Left cardiac atrium (tissue), 4 donors: ENCODE measurements around the gene DNAJC30. TPM values are rescaled to one million over a fixed set of nuclear protein-coding genes. Genes with fewer than 3 reads are reported as not detected.
"Not testable (repeated sequence)": the region's sequence is repeated elsewhere in the genome, so short reads cannot be mapped to it uniquely, and the experiment has no call there.

Experiments used
- ATAC-seq, 2 donors: fragments of 200-7000 bp; cut with Tn5 transposase; one replicate each; pipeline ENCODE4 v1.9.1; 2020; ENCODE audit warnings: mild to moderate bottlenecking in 2 of 2, moderate library complexity in 2 of 2
- DNase-seq: peaks from one replicate; pipeline ENCODE4 v3.0.0-alpha.2; 2020
- intact Hi-C, 2 donors: fragments of 100-400 bp; cut with DNase I; formaldehyde crosslinking; loops; one replicate each; pipeline versions ENCODE4 v1.14.1 to v1.15.1; 2022 to 2023
- long read RNA-seq: library from polyadenylated mRNA; unstranded; transcript quantifications from one replicate; pipeline ENCODE4 v2.0.0, GENCODE V29; 2021
- total RNA-seq, 2 donors: library from RNA; stranded (reverse); fragmentation: NEBNext Ultra II Directional; extraction: Animal tissue kit (Norgen Biotek cat#: 25700); gene quantifications; one replicate each; pipeline ENCODE4 v1.2.1, GENCODE V29; 2021
- donor health status: DM: no; HTN: yes; CAD: no.
- donor health status: DM: no; HTN: yes; CAD: no; lungs with severe emphysema.
- donor health status: DM: yes; HTN: yes; CAD: no.
- donor health status: Dilated cardiomyopathy.

DNAJC30 gene
- 10 to 100 TPM; 13.6 to 14.3 TPM for total RNA-seq
- long read RNA-seq, transcript DNAJC30-201 (1 exons, 2,485 nt) = major isoform, 16 of 16 reads
- long read RNA-seq, partial matches to known transcripts = 0 of 16 reads
- long read RNA-seq, other reads (novel, unspliced or antisense) = 0 of 16 reads

- ATAC-seq (peak; percentile 98 to 99), DNase-seq (peak; percentile 98)
- intact Hi-C loops = no loop called here
These were observed at the start of gene DNAJC30, which contains the start of gene BUD23 for GRCh38 chr7:73683056-73683787. TSS of gene DNAJC30 (minus strand) at chr7:73683453. CDS start at chr7:73683423, 30 bp downstream. TSS of gene BUD23 (plus strand) at chr7:73683597. CDS start at chr7:73683626, 29 bp downstream.

- DNase-seq = no peak
- intact Hi-C loops = no loop called here
- ATAC-seq = no peak
These were observed 49.1 kb upstream of the DNAJC30 start for GRCh38 chr7:73732397-73732796.

GRCh38 chr7:73730485-73730884, 47.2 kb upstream of the DNAJC30 start:
- DNase-seq = no peak
- no peak for ATAC-seq
- intact Hi-C loops = no loop called here

- intact Hi-C loops = loop anchor here in 1 of 2 donors (5.0 kb wide), 1 partner anchor 121 kb away; no protein-coding TSS in a partner anchor
- DNase-seq (no peak), ATAC-seq (no peak)
These were observed 45.3 kb upstream of the DNAJC30 start for GRCh38 chr7:73728551-73728950.

GRCh38 chr7:73727952-73728351, 44.7 kb upstream of the DNAJC30 start:
- ATAC-seq (no peak), DNase-seq (no peak)
- intact Hi-C loops = loop anchor here (2.0 to 5.0 kb wide), 2 partner anchors 121 kb away; no protein-coding TSS in a partner anchor

GRCh38 chr7:73726083-73726466, 42.8 kb upstream of the DNAJC30 start:
- ATAC-seq (no peak), DNase-seq (no peak)
- intact Hi-C loops = loop anchor here (2.0 to 5.0 kb wide), 2 partner anchors 119 kb away; no protein-coding TSS in a partner anchor

GRCh38 chr7:73723813-73724212, 40.6 kb upstream of the DNAJC30 start:
- no peak for ATAC-seq
- intact Hi-C loops = loop anchor here in 1 of 2 donors (5.0 kb wide), 1 partner anchor 52 kb away; no protein-coding TSS in a partner anchor
- DNase-seq = no peak

GRCh38 chr7:73722785-73723184, 39.5 kb upstream of the DNAJC30 start:
- no peak for DNase-seq
- no peak for ATAC-seq
- intact Hi-C loops = loop anchor here in 1 of 2 donors (5.0 kb wide), 1 partner anchor 50 kb away; no protein-coding TSS in a partner anchor

GRCh38 chr7:73722182-73722581, 38.9 kb upstream of the DNAJC30 start:
- DNase-seq, ATAC-seq: not testable (repeated sequence)
- intact Hi-C loops = loop anchor here in 1 of 2 donors (5.0 kb wide), 1 partner anchor 50 kb away; no protein-coding TSS in a partner anchor

GRCh38 chr7:73721377-73721817, 38.1 kb upstream of the DNAJC30 start:
- DNase-seq (peak; percentile 72), ATAC-seq (peak; percentile 55 to 76)
- intact Hi-C loops = loop anchor here in 1 of 2 donors (5.0 kb wide), 1 partner anchor 49 kb away; no protein-coding TSS in a partner anchor

- not testable (repeated sequence) for ATAC-seq, DNase-seq
- intact Hi-C loops = loop anchor here in 1 of 2 donors (5.0 kb wide), 1 partner anchor 48 kb away; no protein-coding TSS in a partner anchor
These were observed 37.2 kb upstream of the DNAJC30 start for GRCh38 chr7:73720443-73720842.

- DNase-seq = no peak
- intact Hi-C loops = loop anchor here in 1 of 2 donors (5.0 kb wide), 1 partner anchor 47 kb away; no protein-coding TSS in a partner anchor
- ATAC-seq = peak in 1 of 2 donors; percentile 2
These were observed 36.5 kb upstream of the DNAJC30 start for GRCh38 chr7:73719806-73720169.

GRCh38 chr7:73718905-73719805, 35.9 kb upstream of the DNAJC30 start, which contains the start of gene STX1A:
TSS of gene STX1A (minus strand) at chr7:73719669. CDS start at chr7:73719631, 38 bp downstream.
- DNase-seq (peak; percentile 78), ATAC-seq (peak; percentile 86 to 90)
- intact Hi-C loops = no loop called here

- intact Hi-C loops = no loop called here
- DNase-seq = no peak
These were observed 35.2 kb upstream of the DNAJC30 start for GRCh38 chr7:73718438-73718881.

GRCh38 chr7:73717991-73718405, 34.7 kb upstream of the DNAJC30 start:
- ATAC-seq = no peak
- intact Hi-C loops = no loop called here
- DNase-seq = peak; percentile 51

More at GRCh38 chr7:73718438-73718881, 35.2 kb upstream of the DNAJC30 start:
- no peak for ATAC-seq

- ATAC-seq = no peak
- intact Hi-C loops = no loop called here
These were observed 34.0 kb upstream of the DNAJC30 start for GRCh38 chr7:73717025-73717807.

GRCh38 chr7:73716318-73716890, 33.2 kb upstream of the DNAJC30 start:
- ATAC-seq (no peak), DNase-seq (no peak)
- intact Hi-C loops = no loop called here

More at GRCh38 chr7:73717025-73717807, 34.0 kb upstream of the DNAJC30 start:
- DNase-seq = no peak
